OCI-LY3 (cell line): ENCODE measurements around the gene CPLX1.

Experiments used
- CTCF ChIP-seq: fragments of 200-600, 300-600 bp; sonication (generic); IDR thresholded peaks from 2 replicates; pipeline ENCODE4 v1.5.1; 2014; ENCODE audit warnings: antibody characterized with exemption, low read length, low read depth
- EZH2phosphoT487 ChIP-seq: fragments of 200-600 bp; shearing (Covaris generic); IDR thresholded peaks from 2 replicates; pipeline ENCODE4 v1.6.1; 2018; ENCODE audit warnings: antibody characterized with exemption, mixed run types, low read depth

DNA sequence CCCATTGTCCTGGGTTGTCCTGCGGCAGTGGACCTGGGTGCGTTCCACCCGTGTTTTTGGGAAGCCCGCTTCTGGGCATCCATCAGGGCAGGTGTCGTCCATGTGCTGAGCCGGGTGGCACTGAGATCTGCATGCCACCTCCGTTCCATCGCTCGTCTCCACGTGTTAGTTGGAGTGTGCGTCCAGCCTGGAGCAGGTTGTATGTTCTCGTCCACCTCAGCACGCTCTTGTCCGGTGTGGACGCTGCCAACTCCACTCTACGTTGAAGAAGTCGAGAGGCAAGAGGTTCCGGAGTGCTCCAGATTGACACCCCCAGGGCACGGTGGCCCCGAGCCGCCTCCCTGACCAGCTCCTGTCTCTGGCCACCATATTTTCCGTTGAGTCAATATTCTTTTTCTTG, 86.4 kb downstream of the CPLX1 start:
- TF ChIP-seq CTCF, result no peak
- TF ChIP-seq EZH2phosphoT487, result no peak
